T47D (cell line): ENCODE measurements around the gene TIMM22.

Source experiments
- DNase-seq, 2 experiments: peaks; one replicate each; pipeline versions ENCODE4 v3.0.0 to v3.0.0-alpha.2; 2011 to 2012; ENCODE audit warnings: low read depth in 1 of 2, low spot score in 1 of 2
- JUND ChIP-seq: IDR thresholded peaks from 2 replicates; pipeline ENCODE4 v1.6.1; 2012; ENCODE audit warnings: low read depth
- in situ Hi-C: cut with HindIII; loops from 2 replicates; pipeline ENCODE4 v1.10.0; 2016; ENCODE audit warnings: low sequenced_read_pairs, low pct_unique_long_range_greater_than_20kb

TIMM22 gene

GRCh38 chr17:1000597-1001461, 3.9 kb downstream of the TIMM22 start:
- in situ Hi-C loops: no loop called here
- peak in 1 of 2 experiments; percentile 30 for DNase-seq
- no peak for TF ChIP-seq JUND

- peak in 1 of 2 experiments; percentile 19 for DNase-seq
- no peak for TF ChIP-seq JUND
- in situ Hi-C loops: no loop called here
Observed at GRCh38 chr17:1001640-1002411, 4.9 kb downstream of the TIMM22 start.

GRCh38 chr17:1002412-1002753, 5.5 kb downstream of the TIMM22 start:
- no peak for TF ChIP-seq JUND
- peak in 1 of 2 experiments; percentile 30 for DNase-seq
- in situ Hi-C loops: no loop called here

GRCh38 chr17:1002771-1003555, 6.0 kb downstream of the TIMM22 start:
- no peak for TF ChIP-seq JUND
- no peak for DNase-seq
- in situ Hi-C loops: no loop called here

GRCh38 chr17:1003633-1003971, 6.7 kb downstream of the TIMM22 start:
- no peak for TF ChIP-seq JUND
- in situ Hi-C loops: no loop called here
- DNase-seq: no peak

GRCh38 chr17:1003972-1004768, 7.2 kb downstream of the TIMM22 start:
- TF ChIP-seq JUND: no peak
- no peak for DNase-seq
- in situ Hi-C loops: no loop called here

- no peak for TF ChIP-seq JUND
- in situ Hi-C loops: no loop called here
- no peak for DNase-seq
Observed at GRCh38 chr17:1004769-1005295, 7.9 kb downstream of the TIMM22 start.

- in situ Hi-C loops: no loop called here
- no peak for DNase-seq
Observed at GRCh38 chr17:1005361-1005946, 8.5 kb downstream of the TIMM22 start.

GRCh38 chr17:1006054-1006453, 9.1 kb downstream of the TIMM22 start:
- DNase-seq: no peak
- in situ Hi-C loops: no loop called here
- TF ChIP-seq JUND: no peak

More at GRCh38 chr17:1005361-1005946, 8.5 kb downstream of the TIMM22 start:
- TF ChIP-seq JUND: no peak

GRCh38 chr17:1007310-1008007, 10.5 kb downstream of the TIMM22 start:
- DNase-seq: no peak
- no peak for TF ChIP-seq JUND
- in situ Hi-C loops: no loop called here

GRCh38 chr17:1008008-1008761, 11.3 kb downstream of the TIMM22 start:
- no peak for TF ChIP-seq JUND
- in situ Hi-C loops: no loop called here
- no peak for DNase-seq
